GM12878 (cell line): ENCODE results near the gene SCARF1. TPM values are rescaled to one million over a fixed set of nuclear protein-coding genes. Genes with fewer than 3 reads are reported as not detected.

Experiments
- ATAC-seq: fragments of 200-7000 bp; cut with Tn5 transposase; 3 replicates; pipeline ENCODE4 v1.9.1; 2020; ENCODE audit warnings: mild to moderate bottlenecking, moderate library complexity
- BruUV-seq: library from RNA; stranded (reverse); fragments of 400-500 nt; replicated peaks from 2 replicates; lab custom pipeline; 2021; lab: Mats Ljungman, UMichigan
- CTCF ChIA-PET: fragments of 300-600 bp; sonication (Branson Sonifier 250); formaldehyde crosslinking; extraction: SDS; loops from one replicate; lab custom pipeline; 2021; ENCODE audit warnings: inconsistent platforms; lab: Yijun Ruan, JAX
- POLR2A ChIA-PET: fragments of 350-600 bp; formaldehyde crosslinking; extraction: SDS; loops from one replicate; lab custom pipeline; 2021; ENCODE audit warnings: inconsistent platforms; lab: Charles Lee
- RAD21 ChIA-PET: fragments of 300-600 bp; sonication (Branson Sonifier 250); formaldehyde crosslinking; loops from one replicate; lab custom pipeline; 2023; ENCODE audit warnings: antibody characterized with exemption; ENCODE audit not compliant: unreplicated experiment; lab: Charles Lee
- SMC1A ChIA-PET: fragments of 300-600 bp; sonication (Branson Sonifier 250); formaldehyde crosslinking; loops from one replicate; lab custom pipeline; 2023; ENCODE audit not compliant: unreplicated experiment, uncharacterized antibody; lab: Charles Lee
- DNase-seq: peaks from one replicate; pipeline ENCODE4 v3.0.0-alpha.2; 2011; ENCODE audit warnings: low read depth, low spot score
- FAIRE-seq: peaks from 3 replicates; lab custom pipeline; 2011; peaks lifted over from hg19 to GRCh38; lab: Jason Lieb, UNC
- H2AFZ ChIP-seq: 2 replicates; pipeline ENCODE4 v1.6.0; 2011; ENCODE audit warnings: low read depth, low read length, control low read depth; ENCODE audit not compliant: control insufficient read depth
- H3K27ac ChIP-seq: 2 replicates; pipeline ENCODE4 v1.5.1; 2011; ENCODE audit warnings: control low read depth; ENCODE audit not compliant: control insufficient read depth, insufficient read depth
- H3K27me3 ChIP-seq, 2 experiments: replicated peaks in 1 of 2; 2 replicates each; pipeline versions ENCODE4 v1.6.0 to v1.6.1; 2011; ENCODE audit warnings: low read length in 1 of 2; ENCODE audit not compliant: control insufficient read depth in 2 of 2, insufficient read depth in 2 of 2
- H3K36me3 ChIP-seq, 2 experiments: 2 replicates each; pipeline ENCODE4 v1.5.1; 2011; ENCODE audit warnings: low read length in 1 of 2; ENCODE audit not compliant: control insufficient read depth in 2 of 2, insufficient read depth in 2 of 2
- H3K4me1 ChIP-seq: 2 replicates; pipeline ENCODE4 v1.6.1; 2011; ENCODE audit warnings: mild to moderate bottlenecking, low read length, moderate library complexity, mixed read lengths; ENCODE audit not compliant: control insufficient read depth, insufficient read depth
- H3K4me2 ChIP-seq: 2 replicates; pipeline ENCODE4 v1.6.0; 2011; ENCODE audit warnings: control low read depth; ENCODE audit not compliant: control insufficient read depth, insufficient read depth
- H3K4me3 ChIP-seq: fragments of 200-600 bp; sonication (generic); 2 replicates; pipeline ENCODE4 v1.5.1; 2016
- H3K79me2 ChIP-seq: 2 replicates; pipeline ENCODE4 v1.6.0; 2011; ENCODE audit warnings: low read length; ENCODE audit not compliant: control insufficient read depth, insufficient read depth
- H3K9ac ChIP-seq: 2 replicates; pipeline ENCODE4 v1.8.0; 2011; ENCODE audit warnings: low read length, control low read depth, mixed read lengths; ENCODE audit not compliant: control insufficient read depth, insufficient read depth
- H3K9me3 ChIP-seq: replicated peaks from 3 replicates; pipeline ENCODE4 v1.5.1; 2011; ENCODE audit warnings: mild to moderate bottlenecking, low read length; ENCODE audit not compliant: control insufficient read depth, insufficient read depth
- H4K20me1 ChIP-seq: 2 replicates; pipeline ENCODE4 v1.6.0; 2011; ENCODE audit not compliant: control insufficient read depth, insufficient read depth
- BRCA1 ChIP-seq: IDR thresholded peaks from 2 replicates; pipeline ENCODE4 v1.6.1; 2011; ENCODE audit warnings: low read depth, low read length, improper control_type of control experiment
- EP300 ChIP-seq, 2 experiments: fragments of 150-350 bp in 1 of 2; IDR thresholded peaks; 2 replicates each; pipeline ENCODE4 v1.6.1; 2011 to 2012; ENCODE audit warnings: low read depth in 2 of 2, low read length in 2 of 2, borderline replicate concordance in 1 of 2, improper control_type of control experiment in 1 of 2, inconsistent platforms in 1 of 2; ENCODE audit not compliant: control insufficient read depth in 1 of 2
- FOS ChIP-seq: IDR thresholded peaks from 3 replicates; pipeline ENCODE4 v1.6.1; 2011; ENCODE audit warnings: borderline replicate concordance; ENCODE audit not compliant: insufficient read length; ENCODE audit errors: extremely low read depth
- HSF1 ChIP-seq: fragments of 150-350 bp; IDR thresholded peaks from 2 replicates; pipeline ENCODE4 v1.6.1; 2014; ENCODE audit warnings: mild to moderate bottlenecking, low read depth, low read length
- JUNB ChIP-seq: IDR thresholded peaks from 2 replicates; pipeline ENCODE4 v1.6.1; 2016; ENCODE audit warnings: antibody characterized with exemption, mild to moderate bottlenecking
- MEF2A ChIP-seq: IDR thresholded peaks from 2 replicates; pipeline ENCODE4 v1.6.1; 2011; ENCODE audit warnings: low read depth, mild to moderate bottlenecking, low read length, moderate library complexity; ENCODE audit not compliant: insufficient read depth
- MEF2B ChIP-seq: fragments of 450-650 bp; IDR thresholded peaks from 2 replicates; pipeline ENCODE4 v1.6.1; 2018; ENCODE audit warnings: mild to moderate bottlenecking, moderate library complexity; ENCODE audit not compliant: partially characterized antibody, poor library complexity, severe bottlenecking
- NKRF ChIP-seq: fragments of 450-650 bp; conservative IDR thresholded peaks from 2 replicates; pipeline ENCODE4 v1.6.1; 2017; ENCODE audit warnings: mild to moderate bottlenecking, moderate library complexity
- PAX5 ChIP-seq: IDR thresholded peaks from 2 replicates; pipeline ENCODE4 v1.6.1; 2011; ENCODE audit warnings: low read depth, low read length, borderline replicate concordance
- RAD21 ChIP-seq: IDR thresholded peaks from 2 replicates; pipeline ENCODE4 v1.6.1; 2011; ENCODE audit warnings: mild to moderate bottlenecking, low read depth, low read length, moderate library complexity; ENCODE audit not compliant: insufficient read depth
- RELA ChIP-seq: fragments of 450-650 bp; IDR thresholded peaks from 2 replicates; pipeline ENCODE4 v1.8.0; 2014; ENCODE audit warnings: borderline replicate concordance; ENCODE audit not compliant: partially characterized antibody
- SIN3A ChIP-seq: IDR thresholded peaks from 2 replicates; pipeline ENCODE4 v1.6.1; 2012; ENCODE audit warnings: low read depth, low read length, improper control_type of control experiment
- SPI1 ChIP-seq: IDR thresholded peaks from 2 replicates; pipeline ENCODE4 v1.6.1; 2011; ENCODE audit warnings: low read depth, mild to moderate bottlenecking, low read length, moderate library complexity, borderline replicate concordance; ENCODE audit not compliant: insufficient read depth
- SREBF2 ChIP-seq: IDR thresholded peaks from 2 replicates; pipeline ENCODE4 v1.6.1; 2012; ENCODE audit warnings: mild to moderate bottlenecking, low read length
- STAT1 ChIP-seq: fragments of 450-650 bp; conservative IDR thresholded peaks from 2 replicates; pipeline ENCODE4 v1.6.1; 2014; ENCODE audit warnings: antibody characterized with exemption, mild to moderate bottlenecking
- ZNF24 ChIP-seq: fragments of 450-650 bp; IDR thresholded peaks from 2 replicates; pipeline ENCODE4 v1.6.1; 2017; ENCODE audit warnings: antibody characterized with exemption, mild to moderate bottlenecking
- WGBS: methylation state at CpG from one replicate; pipeline ENCODE4 v1.1.6; 2016; ENCODE audit warnings: low lambda C conversion rate; ENCODE audit not compliant: insufficient replicate concordance, insufficient coverage; ENCODE audit errors: missing lambda C conversion rate; 5-methylcytosine and 5-hydroxymethylcytosine counted together
- in situ Hi-C: fragments of 300-500 bp; cut with MboI; formaldehyde crosslinking; loops from 9 replicates; pipeline ENCODE4 v1.14.3; 2018; ENCODE audit warnings: mixed read lengths
- intact Hi-C: fragments of 100-400 bp; cut with micrococcal nuclease; formaldehyde crosslinking; loops from one replicate; pipeline ENCODE4 v1.14.2; 2022; ENCODE audit not compliant: unreplicated experiment
- polyA plus RNA-seq, 11 experiments: library from polyadenylated mRNA; depleted of rRNA in 4 of 11; unstranded in 6 of 11; stranded (reverse) in 5 of 11; fragments of >200 nt; fragmentation: Nextera tagmentation in 4 of 11; fragmentation: Illumina TruSeq in 1 of 11; extraction: Ambion mirVana in 4 of 11; extraction: Trizol in 1 of 11; gene quantifications; 1 replicate in 1 of 11; 2 replicates in 10 of 11; pipeline versions ENCODE4 v1.2.1 to v1.2.3, GENCODE V29; 2011 to 2016; ENCODE audit warnings: inconsistent platforms in 2 of 11, missing spikeins in 2 of 11, low read depth in 1 of 11
- total RNA-seq, 4 experiments: library from RNA; depleted of rRNA in 3 of 4; stranded (reverse); fragments of >200 nt in 3 of 4; fragmentation: Illumina TruSeq in 1 of 4; extraction: Trizol in 1 of 4; gene quantifications; 2 replicates each; pipeline versions ENCODE4 v1.2.1 to v1.2.3, GENCODE V29; 2013 to 2021

SCARF1 gene
- total and polyA plus RNA-seq, 10 of the 15 experiments (the other 5 are each of a cell fraction or from before 2014, with no cell fraction given): 0.10 to 1.7 (median 0.43) TPM

- ATAC-seq (no peak), FAIRE-seq (no peak), DNase-seq (no peak)
- POLR2A ChIA-PET: no interaction called here
- no peak for TF ChIP-seq NKRF
- TF ChIP-seq SIN3A: no peak
- TF ChIP-seq JUNB: no peak
- no peak for TF ChIP-seq EP300 (IDR thresholded peaks at IDR 0.05; ENCODE audit: borderline replicate concordance in 1 of 2, control insufficient read depth in 1 of 2, low read depth in 2 of 2, low read length in 2 of 2)
- TF ChIP-seq FOS: no peak
- no peak for TF ChIP-seq RELA
- TF ChIP-seq SREBF2: no peak
- TF ChIP-seq RAD21: no peak
- TF ChIP-seq BRCA1: no peak
- TF ChIP-seq STAT1: no peak
- TF ChIP-seq MEF2A: no peak
- TF ChIP-seq MEF2B: no peak
- TF ChIP-seq ZNF24: no peak
- no peak for TF ChIP-seq HSF1
- no peak for TF ChIP-seq PAX5
- TF ChIP-seq SPI1: no peak
- intact Hi-C loops (no loop called here), in situ Hi-C loops (no loop called here)
- Histone ChIP-seq H4K20me1 (no peaks in the 10 kb centered on the region), H3K9me3 (no peaks in the 10 kb centered on the region), H3K27me3 (no peaks in the 10 kb centered on the region), H3K4me2 (no peak overlapping the region), H3K4me3 (no peak overlapping the region), H3K36me3 (peaks cover 52 to 66% of the 10 kb centered on the region in 2 experiments), H3K9ac (no peak overlapping the region), H3K27ac (no peak overlapping the region), H3K4me1 (no peaks in the 10 kb centered on the region), H3K79me2 (peaks cover 3% of the 10 kb centered on the region), H2AFZ (no peak overlapping the region)
- no TSS peak for BruUV-seq
- SMC1A ChIA-PET: no interaction called here
- CTCF ChIA-PET: no interaction called here
- RAD21 ChIA-PET: no interaction called here
- 99% methylated on average over 13 of the region's 13 CpGs for WGBS
Measured at GRCh38 chr17:1676401-1676800, 30.9 kb upstream of the SCARF1 start.
